GM12878 (cell line): ENCODE data around the gene NRXN3.

Experiments
- EP300 ChIP-seq, 2 experiments: fragments of 150-350 bp in 1 of 2; IDR thresholded peaks; 2 replicates each; pipeline ENCODE4 v1.6.1; 2011 to 2012; ENCODE audit warnings: low read depth in 2 of 2, low read length in 2 of 2, borderline replicate concordance in 1 of 2, improper control_type of control experiment in 1 of 2, inconsistent platforms in 1 of 2; ENCODE audit not compliant: control insufficient read depth in 1 of 2
- NFYB ChIP-seq: IDR thresholded peaks from 2 replicates; pipeline ENCODE4 v1.6.1; 2011; ENCODE audit warnings: low read depth, mild to moderate bottlenecking, low read length, improper control_type of control experiment, moderate library complexity; ENCODE audit not compliant: insufficient read depth
- SPI1 ChIP-seq: IDR thresholded peaks from 2 replicates; pipeline ENCODE4 v1.6.1; 2011; ENCODE audit warnings: low read depth, mild to moderate bottlenecking, low read length, moderate library complexity, borderline replicate concordance; ENCODE audit not compliant: insufficient read depth
- TAF1 ChIP-seq: IDR thresholded peaks from 2 replicates; pipeline ENCODE4 v1.6.1; 2011; ENCODE audit warnings: mild to moderate bottlenecking, low read depth, low read length, borderline replicate concordance
- TF ChIP-seq, protein P1 (sequence below): IDR thresholded peaks from 2 replicates; pipeline ENCODE4 v1.6.1; 2012; ENCODE audit warnings: mild to moderate bottlenecking, low read depth, low read length

DNA sequence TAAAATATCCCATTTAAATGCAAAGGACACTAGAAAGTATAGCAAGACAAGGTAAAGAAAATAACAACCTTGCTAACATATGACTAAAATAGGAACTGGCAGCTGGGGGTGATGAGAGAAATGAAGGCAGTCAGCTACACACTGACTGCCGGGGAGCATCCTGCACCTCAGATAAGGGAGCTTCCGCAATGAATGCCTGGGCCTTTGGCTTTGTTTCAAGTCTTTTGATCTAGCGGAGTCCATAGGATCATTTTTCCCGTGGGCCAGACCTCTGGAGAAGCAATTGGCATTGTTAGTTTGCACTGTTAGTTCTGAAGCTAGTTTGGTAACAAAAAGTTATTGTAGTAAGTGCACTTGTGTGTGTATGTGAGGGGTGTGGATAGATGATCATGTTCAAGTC, 1401.2 kb downstream of the NRXN3 start:
- TF ChIP-seq, protein P1, sequence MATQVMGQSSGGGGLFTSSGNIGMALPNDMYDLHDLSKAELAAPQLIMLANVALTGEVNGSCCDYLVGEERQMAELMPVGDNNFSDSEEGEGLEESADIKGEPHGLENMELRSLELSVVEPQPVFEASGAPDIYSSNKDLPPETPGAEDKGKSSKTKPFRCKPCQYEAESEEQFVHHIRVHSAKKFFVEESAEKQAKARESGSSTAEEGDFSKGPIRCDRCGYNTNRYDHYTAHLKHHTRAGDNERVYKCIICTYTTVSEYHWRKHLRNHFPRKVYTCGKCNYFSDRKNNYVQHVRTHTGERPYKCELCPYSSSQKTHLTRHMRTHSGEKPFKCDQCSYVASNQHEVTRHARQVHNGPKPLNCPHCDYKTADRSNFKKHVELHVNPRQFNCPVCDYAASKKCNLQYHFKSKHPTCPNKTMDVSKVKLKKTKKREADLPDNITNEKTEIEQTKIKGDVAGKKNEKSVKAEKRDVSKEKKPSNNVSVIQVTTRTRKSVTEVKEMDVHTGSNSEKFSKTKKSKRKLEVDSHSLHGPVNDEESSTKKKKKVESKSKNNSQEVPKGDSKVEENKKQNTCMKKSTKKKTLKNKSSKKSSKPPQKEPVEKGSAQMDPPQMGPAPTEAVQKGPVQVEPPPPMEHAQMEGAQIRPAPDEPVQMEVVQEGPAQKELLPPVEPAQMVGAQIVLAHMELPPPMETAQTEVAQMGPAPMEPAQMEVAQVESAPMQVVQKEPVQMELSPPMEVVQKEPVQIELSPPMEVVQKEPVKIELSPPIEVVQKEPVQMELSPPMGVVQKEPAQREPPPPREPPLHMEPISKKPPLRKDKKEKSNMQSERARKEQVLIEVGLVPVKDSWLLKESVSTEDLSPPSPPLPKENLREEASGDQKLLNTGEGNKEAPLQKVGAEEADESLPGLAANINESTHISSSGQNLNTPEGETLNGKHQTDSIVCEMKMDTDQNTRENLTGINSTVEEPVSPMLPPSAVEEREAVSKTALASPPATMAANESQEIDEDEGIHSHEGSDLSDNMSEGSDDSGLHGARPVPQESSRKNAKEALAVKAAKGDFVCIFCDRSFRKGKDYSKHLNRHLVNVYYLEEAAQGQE, result no peak
- TF ChIP-seq EP300 (IDR thresholded peaks at IDR 0.05; ENCODE audit: borderline replicate concordance in 1 of 2, control insufficient read depth in 1 of 2, low read depth in 2 of 2, low read length in 2 of 2) (no peak), TAF1 (no peak), NFYB (no peak), SPI1 (no peak)
